Transverse colon (tissue), 3 donors: ENCODE measurements around the gene PACC1.

Source experiments
- POLR2A ChIP-seq: fragments of 450-650 bp; IDR thresholded peaks from one replicate; pipeline ENCODE4 v1.6.1; 2016; ENCODE audit warnings: antibody characterized with exemption, mild to moderate bottlenecking, moderate library complexity
- TF ChIP-seq, protein P1 (sequence below), 5 experiments: fragments of 200-600 bp in 3 of 5; fragments of 450-650 bp in 2 of 5; sonication (generic) in 3 of 5; IDR thresholded peaks; 1 replicate in 2 of 5; 2 replicates in 3 of 5; pipeline ENCODE4 v1.5.1; 2016 to 2017; ENCODE audit warnings: antibody characterized with exemption in 5 of 5, inconsistent platforms in 3 of 5, mild to moderate bottlenecking in 2 of 5, moderate library complexity in 1 of 5

DNA sequence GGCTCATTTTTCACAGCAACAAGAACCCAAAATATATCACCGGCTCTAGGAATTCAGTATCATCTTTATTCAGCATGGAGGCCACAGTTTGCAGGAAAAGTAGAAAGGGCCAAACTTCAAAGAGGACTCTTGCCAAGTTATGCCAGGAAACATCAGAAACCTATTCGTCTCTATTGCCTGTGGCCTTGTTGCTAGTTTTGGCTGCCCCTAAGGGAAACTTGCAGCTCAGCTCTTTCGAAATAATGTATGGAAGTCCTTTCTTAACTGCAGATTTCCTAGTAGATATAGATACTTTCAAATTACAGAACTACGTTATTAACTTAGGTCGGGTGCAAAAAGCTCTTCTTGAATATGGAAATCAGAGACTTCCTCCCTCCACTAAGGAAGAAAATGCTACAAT is 13.8 kb upstream of the PACC1 start:
- TF ChIP-seq POLR2A: no peak
- TF ChIP-seq, protein P1, sequence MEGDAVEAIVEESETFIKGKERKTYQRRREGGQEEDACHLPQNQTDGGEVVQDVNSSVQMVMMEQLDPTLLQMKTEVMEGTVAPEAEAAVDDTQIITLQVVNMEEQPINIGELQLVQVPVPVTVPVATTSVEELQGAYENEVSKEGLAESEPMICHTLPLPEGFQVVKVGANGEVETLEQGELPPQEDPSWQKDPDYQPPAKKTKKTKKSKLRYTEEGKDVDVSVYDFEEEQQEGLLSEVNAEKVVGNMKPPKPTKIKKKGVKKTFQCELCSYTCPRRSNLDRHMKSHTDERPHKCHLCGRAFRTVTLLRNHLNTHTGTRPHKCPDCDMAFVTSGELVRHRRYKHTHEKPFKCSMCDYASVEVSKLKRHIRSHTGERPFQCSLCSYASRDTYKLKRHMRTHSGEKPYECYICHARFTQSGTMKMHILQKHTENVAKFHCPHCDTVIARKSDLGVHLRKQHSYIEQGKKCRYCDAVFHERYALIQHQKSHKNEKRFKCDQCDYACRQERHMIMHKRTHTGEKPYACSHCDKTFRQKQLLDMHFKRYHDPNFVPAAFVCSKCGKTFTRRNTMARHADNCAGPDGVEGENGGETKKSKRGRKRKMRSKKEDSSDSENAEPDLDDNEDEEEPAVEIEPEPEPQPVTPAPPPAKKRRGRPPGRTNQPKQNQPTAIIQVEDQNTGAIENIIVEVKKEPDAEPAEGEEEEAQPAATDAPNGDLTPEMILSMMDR (IDR thresholded peaks at IDR 0.05): no peak
